ACC112 (cell line): ENCODE results near the gene ZNF827.

Experiments used
- H2AFZ ChIP-seq: fragments of 200-600 bp; sonication (generic); one replicate; pipeline ENCODE4 v1.6.0; 2017; ENCODE audit warnings: antibody characterized with exemption, low read length; ENCODE audit not compliant: unreplicated experiment
- H3K27ac ChIP-seq: fragments of 200-600 bp; sonication (generic); 2 replicates; pipeline ENCODE4 v1.5.1; 2014; ENCODE audit warnings: low read depth, mild to moderate bottlenecking, antibody characterized with exemption, low read length, moderate library complexity
- H3K27me3 ChIP-seq: fragments of 200-600 bp; sonication (generic); 2 replicates; pipeline ENCODE4 v1.6.1; 2014; ENCODE audit warnings: mild to moderate bottlenecking, antibody characterized with exemption, low read length, moderate library complexity, mixed read lengths; ENCODE audit not compliant: insufficient read depth
- H3K36me3 ChIP-seq: fragments of 200-600 bp; sonication (generic); 2 replicates; pipeline ENCODE4 v1.6.1; 2016; ENCODE audit warnings: mild to moderate bottlenecking, antibody characterized with exemption, low read length, moderate library complexity, mixed read lengths; ENCODE audit not compliant: insufficient read depth
- H3K4me1 ChIP-seq: fragments of 200-600 bp; sonication (generic); one replicate; pipeline ENCODE4 v1.6.1; 2016; ENCODE audit warnings: low read length, mixed read lengths; ENCODE audit not compliant: insufficient read depth, unreplicated experiment, control insufficient read depth
- H3K4me3 ChIP-seq: fragments of 200-600 bp; sonication (generic); 2 replicates; pipeline ENCODE4 v1.5.1; 2014; ENCODE audit warnings: mild to moderate bottlenecking, low read depth, low read length
- H3K79me2 ChIP-seq: fragments of 200-600 bp; sonication (generic); one replicate; pipeline ENCODE4 v1.6.0; 2016; ENCODE audit warnings: low read length; ENCODE audit not compliant: control insufficient read depth, unreplicated experiment, insufficient read depth

ZNF827 gene

GRCh38 chr4:145797278-145797677 lies 141.3 kb downstream of the ZNF827 start:
- no peak overlapping the region for H2AFZ ChIP-seq
- H3K4me3 ChIP-seq: no peak overlapping the region
- H3K36me3 ChIP-seq: no peaks in the 10 kb centered on the region
- H3K27ac ChIP-seq: no peak overlapping the region
- H3K79me2 ChIP-seq: no peaks in the 10 kb centered on the region
- H3K4me1 ChIP-seq: no peaks in the 10 kb centered on the region
- no peaks in the 10 kb centered on the region for H3K27me3 ChIP-seq

DNA sequence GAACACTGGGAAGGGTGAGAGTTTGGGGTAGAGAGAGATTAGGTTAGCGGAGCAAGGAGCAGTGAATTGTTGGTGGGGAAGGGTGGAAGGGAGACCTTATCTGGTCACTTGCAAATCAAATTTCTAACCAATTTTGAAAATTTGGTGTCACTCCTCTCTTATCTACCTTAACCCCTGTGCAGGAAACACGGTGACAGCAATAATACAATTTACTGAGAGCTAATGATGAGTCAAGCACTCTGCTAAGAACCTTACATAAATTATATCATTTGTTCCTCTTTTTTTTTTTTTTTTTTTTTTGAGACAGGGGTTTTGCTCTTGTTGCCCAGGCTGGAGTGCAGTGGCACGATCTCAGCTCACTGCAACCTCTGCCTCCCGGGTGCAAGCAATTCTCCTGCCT lies 142.3 kb downstream of the ZNF827 start:
- Histone ChIP-seq H2AFZ (no peak overlapping the region), H3K27me3 (no peaks in the 10 kb centered on the region), H3K4me3 (no peak overlapping the region), H3K79me2 (no peaks in the 10 kb centered on the region), H3K36me3 (no peaks in the 10 kb centered on the region), H3K4me1 (no peaks in the 10 kb centered on the region), H3K27ac (no peak overlapping the region)

GRCh38 chr4:145795521-145795920 lies 143.1 kb downstream of the ZNF827 start:
- H3K4me3 ChIP-seq: no peak overlapping the region
- no peaks in the 10 kb centered on the region for H3K27me3 ChIP-seq
- no peaks in the 10 kb centered on the region for H3K79me2 ChIP-seq
- no peaks in the 10 kb centered on the region for H3K36me3 ChIP-seq
- H3K4me1 ChIP-seq: no peaks in the 10 kb centered on the region
- H2AFZ ChIP-seq: no peak overlapping the region
- H3K27ac ChIP-seq: no peak overlapping the region

DNA sequence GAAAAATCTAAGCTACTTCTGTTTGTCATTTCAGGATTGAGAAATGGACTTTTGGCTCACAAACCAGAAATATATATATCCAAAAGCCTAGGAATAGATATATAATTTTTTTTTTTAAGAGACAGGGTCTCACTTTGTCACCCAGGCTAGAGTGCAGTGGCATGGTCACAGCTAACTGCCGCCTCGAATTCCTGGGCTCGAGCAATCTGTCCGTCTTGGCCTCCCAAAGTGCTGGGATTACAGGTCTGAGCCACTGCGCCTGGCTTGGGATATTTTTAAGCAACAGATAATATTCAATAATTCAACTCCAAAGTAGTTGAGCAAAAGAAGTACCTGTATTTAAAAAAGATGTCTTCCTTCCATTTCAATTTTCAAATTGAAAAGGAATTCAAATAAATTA lies 146.2 kb downstream of the ZNF827 start:
- H3K79me2 ChIP-seq: no peaks in the 10 kb centered on the region
- no peaks in the 10 kb centered on the region for H3K36me3 ChIP-seq
- H3K4me1 ChIP-seq: no peaks in the 10 kb centered on the region
- no peak overlapping the region for H3K27ac ChIP-seq
- no peak overlapping the region for H2AFZ ChIP-seq
- H3K27me3 ChIP-seq: no peaks in the 10 kb centered on the region
- no peak overlapping the region for H3K4me3 ChIP-seq

- Histone ChIP-seq H3K36me3 (no peaks in the 10 kb centered on the region), H3K27ac (no peak overlapping the region), H3K4me1 (no peaks in the 10 kb centered on the region), H3K79me2 (no peaks in the 10 kb centered on the region), H3K4me3 (no peak overlapping the region), H2AFZ (no peak overlapping the region), H3K27me3 (no peaks in the 10 kb centered on the region)
Measured at GRCh38 chr4:145791988-145792387, 146.6 kb downstream of the ZNF827 start.

DNA sequence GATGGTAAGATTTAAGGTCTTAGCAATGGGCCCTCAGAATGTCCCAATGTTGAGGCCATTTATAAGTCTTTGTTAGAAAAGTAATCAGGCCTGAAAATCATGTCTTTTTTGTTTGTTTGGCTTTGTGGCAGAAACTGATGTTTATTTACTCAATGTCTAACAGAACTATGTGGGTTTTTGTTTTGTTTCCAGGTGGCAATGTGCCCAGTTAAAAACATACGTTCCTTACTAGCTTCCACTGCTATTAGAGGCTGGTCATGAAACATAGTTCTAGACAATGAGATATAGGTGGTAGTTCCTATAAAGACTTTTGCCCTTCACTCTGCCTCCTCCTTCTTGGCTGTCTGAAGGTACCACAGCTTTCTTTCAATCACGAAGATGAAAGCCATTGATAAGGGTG lies 149.9 kb downstream of the ZNF827 start:
- H3K4me1 ChIP-seq: no peaks in the 10 kb centered on the region
- H2AFZ ChIP-seq: no peak overlapping the region
- no peaks in the 10 kb centered on the region for H3K36me3 ChIP-seq
- no peak overlapping the region for H3K4me3 ChIP-seq
- H3K27me3 ChIP-seq: no peaks in the 10 kb centered on the region
- H3K79me2 ChIP-seq: no peaks in the 10 kb centered on the region
- H3K27ac ChIP-seq: no peak overlapping the region

DNA sequence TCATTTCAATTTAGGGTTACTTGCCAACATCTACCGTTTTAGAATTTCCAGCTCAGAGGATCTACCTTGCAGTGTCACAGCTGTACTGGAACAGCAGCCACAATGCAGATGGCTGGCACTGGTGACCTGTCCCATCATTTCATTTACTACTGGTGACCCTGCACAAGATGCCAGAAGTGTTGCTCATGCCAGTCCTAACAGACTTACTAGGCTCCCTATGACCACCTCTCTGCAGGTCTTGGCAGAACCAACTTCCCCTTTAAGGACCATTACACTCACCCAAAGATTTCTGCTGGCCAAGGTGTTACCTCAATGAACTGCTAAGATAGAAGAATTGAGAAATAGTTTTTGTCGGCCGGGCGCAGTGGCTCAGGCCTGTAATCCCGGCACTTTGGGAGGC lies 151.8 kb downstream of the ZNF827 start:
- no peak overlapping the region for H3K4me3 ChIP-seq
- no peak overlapping the region for H3K27ac ChIP-seq
- H3K36me3 ChIP-seq: 0 out of 2 replicates have a peak, but pooled peaks cover 3% of the 10 kb centered on the region

GRCh38 chr4:145786261-145786660 lies 152.4 kb downstream of the ZNF827 start:
- no peaks in the 10 kb centered on the region for H3K27me3 ChIP-seq
- no peak overlapping the region for H3K4me3 ChIP-seq
- H3K36me3 ChIP-seq: 0 out of 2 replicates have a peak, but pooled peaks cover 3% of the 10 kb centered on the region
- H2AFZ ChIP-seq: no peak overlapping the region
- peaks cover 14% of the 10 kb centered on the region for H3K4me1 ChIP-seq
- H3K27ac ChIP-seq: no peak overlapping the region
- H3K79me2 ChIP-seq: no peaks in the 10 kb centered on the region

More for the DNA sequence above, 151.8 kb downstream of the ZNF827 start:
- Histone ChIP-seq H3K27me3 (no peaks in the 10 kb centered on the region), H2AFZ (no peak overlapping the region), H3K4me1 (peaks cover 14% of the 10 kb centered on the region), H3K79me2 (no peaks in the 10 kb centered on the region)

DNA sequence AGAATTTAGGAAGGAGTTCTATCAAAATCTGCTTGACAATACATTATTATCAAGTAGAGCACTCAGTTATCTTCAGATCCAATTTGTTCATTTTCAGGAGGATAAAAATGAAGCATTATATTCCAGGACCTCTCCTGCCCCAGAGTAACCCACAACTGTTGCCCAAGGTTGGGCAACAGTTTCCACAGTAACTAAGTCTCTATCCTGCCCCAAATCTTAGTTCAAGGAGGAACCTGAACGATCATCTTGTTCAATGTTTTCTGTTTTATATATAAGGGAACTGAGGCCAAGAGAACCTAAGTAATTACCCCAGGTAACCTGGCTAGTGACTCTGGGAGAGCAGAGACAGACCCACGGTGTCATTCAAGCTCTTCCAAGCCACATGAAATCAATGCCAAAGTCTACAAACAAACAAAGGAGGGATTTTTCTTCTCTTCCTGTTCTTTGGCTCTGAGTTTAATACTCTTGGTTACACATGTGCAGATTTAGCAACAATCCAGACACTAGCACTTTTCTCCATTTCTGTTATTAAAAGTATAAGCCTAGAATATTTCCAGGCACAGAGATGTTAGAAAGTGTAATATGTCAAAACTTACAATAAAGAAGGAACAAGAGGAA lies 153.1 kb downstream of the ZNF827 start:
- Histone ChIP-seq H3K4me1 (peaks cover 14% of the 10 kb centered on the region), H2AFZ (no peak overlapping the region), H3K27me3 (no peaks in the 10 kb centered on the region), H3K4me3 (no peak overlapping the region), H3K27ac (no peak overlapping the region), H3K36me3 (0 out of 2 replicates have a peak, but pooled peaks cover 3% of the 10 kb centered on the region), H3K79me2 (no peaks in the 10 kb centered on the region)

- H3K4me1 ChIP-seq: peaks cover 14% of the 10 kb centered on the region
Measured at GRCh38 chr4:145784036-145784435, 154.6 kb downstream of the ZNF827 start.

GRCh38 chr4:145782756-145783155 lies 155.9 kb downstream of the ZNF827 start:
- no peak overlapping the region for H3K27ac ChIP-seq
- H3K79me2 ChIP-seq: no peaks in the 10 kb centered on the region
- no peaks in the 10 kb centered on the region for H3K27me3 ChIP-seq
- H2AFZ ChIP-seq: no peak overlapping the region
- H3K4me3 ChIP-seq: no peak overlapping the region
- H3K4me1 ChIP-seq: peaks cover 14% of the 10 kb centered on the region
- 0 out of 2 replicates have a peak, but pooled peaks cover 3% of the 10 kb centered on the region for H3K36me3 ChIP-seq

More at GRCh38 chr4:145784036-145784435, 154.6 kb downstream of the ZNF827 start:
- H3K27me3 ChIP-seq: no peaks in the 10 kb centered on the region
- H3K27ac ChIP-seq: no peak overlapping the region
- H3K79me2 ChIP-seq: no peaks in the 10 kb centered on the region
- no peak overlapping the region for H3K4me3 ChIP-seq
- H3K36me3 ChIP-seq: 0 out of 2 replicates have a peak, but pooled peaks cover 3% of the 10 kb centered on the region
- no peak overlapping the region for H2AFZ ChIP-seq
